WTC11 (cell line): ENCODE data around the gene AMHR2.

Experiments
- ATF2 ChIP-seq: sonication (generic); formaldehyde crosslinking; IDR thresholded peaks from 2 replicates; pipeline ENCODE4 v1.8.1; 2022; ENCODE audit warnings: low read depth, missing genetic modification reagents, borderline replicate concordance
- CDX4 ChIP-seq: fragments of 250-450 bp; sonication (Bioruptor Pico); IDR thresholded peaks from 2 replicates; pipeline ENCODE4 v1.9.0; 2021; ENCODE audit warnings: moderate library complexity, mild to moderate bottlenecking, inconsistent platforms, borderline replicate concordance
- CTCF ChIP-seq: fragments of 200-600 bp; IDR thresholded peaks from 2 replicates; pipeline ENCODE4 v1.8.0; 2022; ENCODE audit warnings: antibody characterized with exemption
- E2F1 ChIP-seq: sonication (generic); formaldehyde crosslinking; IDR thresholded peaks from 2 replicates; pipeline ENCODE4 v1.8.0; 2022; ENCODE audit warnings: mild to moderate bottlenecking, missing genetic modification reagents
- ELF4 ChIP-seq: sonication (generic); formaldehyde crosslinking; IDR thresholded peaks from 2 replicates; pipeline ENCODE4 v1.8.1; 2022; ENCODE audit warnings: low read depth, mild to moderate bottlenecking, moderate library complexity, missing genetic modification reagents
- ESRRA ChIP-seq: sonication (generic); formaldehyde crosslinking; IDR thresholded peaks from 2 replicates; pipeline ENCODE4 v1.8.1; 2022; ENCODE audit warnings: mild to moderate bottlenecking, missing genetic modification reagents, borderline replicate concordance
- FOXJ3 ChIP-seq: sonication (generic); formaldehyde crosslinking; IDR thresholded peaks from 2 replicates; pipeline ENCODE4 v1.9.0; 2021; ENCODE audit warnings: missing genetic modification reagents, mild to moderate bottlenecking, borderline replicate concordance
- NR1H2 ChIP-seq: sonication (generic); formaldehyde crosslinking; IDR thresholded peaks from 2 replicates; pipeline ENCODE4 v1.9.0; 2021; ENCODE audit warnings: mild to moderate bottlenecking, moderate library complexity, missing genetic modification reagents
- TCF7 ChIP-seq: sonication (generic); formaldehyde crosslinking; IDR thresholded peaks from 2 replicates; pipeline ENCODE4 v1.8.0; 2022; ENCODE audit warnings: mild to moderate bottlenecking, low read depth, missing genetic modification reagents, moderate library complexity
- TEAD1 ChIP-seq: sonication (generic); formaldehyde crosslinking; IDR thresholded peaks from 2 replicates; pipeline ENCODE4 v1.8.0; 2022; ENCODE audit warnings: mild to moderate bottlenecking, missing genetic modification reagents
- TP53 ChIP-seq: sonication (generic); formaldehyde crosslinking; IDR thresholded peaks from 2 replicates; pipeline ENCODE4 v1.8.1; 2023; ENCODE audit warnings: mild to moderate bottlenecking, missing genetic modification reagents
- USF2 ChIP-seq: sonication (generic); formaldehyde crosslinking; IDR thresholded peaks from 2 replicates; pipeline ENCODE4 v1.8.1; 2023; ENCODE audit warnings: mild to moderate bottlenecking, missing genetic modification reagents, moderate library complexity
- ZNF263 ChIP-seq: sonication (generic); formaldehyde crosslinking; IDR thresholded peaks from 2 replicates; pipeline ENCODE4 v1.8.1; 2022; ENCODE audit warnings: low read depth, mild to moderate bottlenecking, moderate library complexity, missing genetic modification reagents
- ZNF423 ChIP-seq: fragments of 250-450 bp; sonication (Bioruptor Pico); IDR thresholded peaks from 2 replicates; pipeline ENCODE4 v2.1.2; 2022; ENCODE audit warnings: mild to moderate bottlenecking, moderate library complexity

- TF ChIP-seq CTCF, result no peak
- no peak for TF ChIP-seq TEAD1 (CRISPR knock-in tag)
- TF ChIP-seq E2F1 (CRISPR knock-in tag), result no peak
- no peak for TF ChIP-seq NR1H2 (CRISPR knock-in tag)
- TF ChIP-seq TCF7 (CRISPR knock-in tag), result no peak
- TF ChIP-seq TP53 (CRISPR knock-in tag), result no peak
- no peak for TF ChIP-seq FOXJ3 (CRISPR knock-in tag)
- TF ChIP-seq ATF2, result no peak
- no peak for TF ChIP-seq ELF4
- no peak for TF ChIP-seq ESRRA (CRISPR knock-in tag)
- TF ChIP-seq USF2 (CRISPR knock-in tag), result no peak
- TF ChIP-seq CDX4 (CRISPR knock-in tag), result no peak
- TF ChIP-seq ZNF423 (CRISPR knock-in tag), result no peak
- no peak for TF ChIP-seq ZNF263 (CRISPR knock-in tag)
These were observed 31.1 kb downstream of the AMHR2 start for GRCh38 chr12:53454707-53455106.
